HG03064 (cell line): ENCODE measurements around the gene ERCC6L2.

Source experiments
- ATAC-seq: cut with Tn5 transposase; IDR thresholded peaks from one replicate; pipeline ENCODE4 v1.9.1; 2021; ENCODE audit warnings: low read depth; ENCODE audit not compliant: unreplicated experiment

The ERCC6L2 gene, protein sequence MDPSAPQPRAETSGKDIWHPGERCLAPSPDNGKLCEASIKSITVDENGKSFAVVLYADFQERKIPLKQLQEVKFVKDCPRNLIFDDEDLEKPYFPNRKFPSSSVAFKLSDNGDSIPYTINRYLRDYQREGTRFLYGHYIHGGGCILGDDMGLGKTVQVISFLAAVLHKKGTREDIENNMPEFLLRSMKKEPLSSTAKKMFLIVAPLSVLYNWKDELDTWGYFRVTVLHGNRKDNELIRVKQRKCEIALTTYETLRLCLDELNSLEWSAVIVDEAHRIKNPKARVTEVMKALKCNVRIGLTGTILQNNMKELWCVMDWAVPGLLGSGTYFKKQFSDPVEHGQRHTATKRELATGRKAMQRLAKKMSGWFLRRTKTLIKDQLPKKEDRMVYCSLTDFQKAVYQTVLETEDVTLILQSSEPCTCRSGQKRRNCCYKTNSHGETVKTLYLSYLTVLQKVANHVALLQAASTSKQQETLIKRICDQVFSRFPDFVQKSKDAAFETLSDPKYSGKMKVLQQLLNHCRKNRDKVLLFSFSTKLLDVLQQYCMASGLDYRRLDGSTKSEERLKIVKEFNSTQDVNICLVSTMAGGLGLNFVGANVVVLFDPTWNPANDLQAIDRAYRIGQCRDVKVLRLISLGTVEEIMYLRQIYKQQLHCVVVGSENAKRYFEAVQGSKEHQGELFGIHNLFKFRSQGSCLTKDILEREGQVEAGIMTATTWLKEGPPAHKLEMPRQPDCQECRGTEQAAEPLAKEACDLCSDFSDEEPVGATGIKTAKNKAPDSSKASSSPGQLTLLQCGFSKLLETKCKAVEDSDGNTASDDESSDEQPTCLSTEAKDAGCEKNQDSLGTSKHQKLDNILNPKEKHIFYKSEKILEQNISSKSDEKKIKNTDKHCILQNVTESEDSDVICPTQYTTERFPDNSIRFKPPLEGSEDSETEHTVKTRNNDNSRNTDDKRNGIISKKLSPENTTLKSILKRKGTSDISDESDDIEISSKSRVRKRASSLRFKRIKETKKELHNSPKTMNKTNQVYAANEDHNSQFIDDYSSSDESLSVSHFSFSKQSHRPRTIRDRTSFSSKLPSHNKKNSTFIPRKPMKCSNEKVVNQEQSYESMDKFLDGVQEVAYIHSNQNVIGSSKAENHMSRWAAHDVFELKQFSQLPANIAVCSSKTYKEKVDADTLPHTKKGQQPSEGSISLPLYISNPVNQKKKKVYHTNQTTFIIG (N-terminal part only)

DNA sequence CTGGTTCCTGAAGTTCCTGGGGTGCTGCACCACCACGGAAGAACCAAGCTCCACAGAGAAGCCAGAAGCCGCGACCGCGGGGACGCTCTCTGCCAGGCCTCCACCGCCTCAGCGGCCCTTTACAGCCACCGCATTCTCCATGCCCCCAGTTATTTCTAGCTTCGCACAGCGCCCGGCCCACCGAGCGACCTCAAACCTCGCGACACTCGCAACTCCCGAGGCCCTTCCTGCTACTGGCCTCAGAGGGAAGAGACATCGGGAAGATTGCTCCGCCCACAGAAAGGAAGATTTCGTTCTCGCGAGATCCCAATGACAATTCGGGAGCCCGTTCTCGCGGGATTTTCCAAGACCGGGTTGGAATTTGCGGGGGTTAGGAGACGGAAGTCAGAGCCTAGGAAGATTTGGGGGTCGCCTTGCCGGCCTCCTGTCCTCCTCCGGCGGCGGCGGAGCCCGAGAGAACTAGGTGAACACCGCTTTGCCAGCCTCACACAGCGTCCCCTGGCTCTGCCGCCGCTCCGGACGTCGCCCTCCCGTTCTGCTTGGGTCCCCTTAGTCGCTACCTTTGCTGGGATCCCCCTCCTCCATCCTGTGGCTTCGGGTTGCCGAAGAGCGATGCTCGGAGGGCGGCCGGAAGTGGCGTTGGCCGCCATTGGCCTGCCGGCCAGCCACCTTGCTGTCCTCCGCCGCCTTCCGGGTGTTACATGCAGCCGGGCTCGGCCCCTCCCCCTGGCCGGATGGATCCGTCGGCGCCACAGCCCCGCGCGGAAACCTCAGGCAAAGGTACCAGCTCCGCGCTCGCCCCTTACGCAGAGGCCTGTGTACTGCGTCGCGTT lies at the start of gene ERCC6L2:
Gene ERCC6L2, plus strand, starts transcription at position 387 of the 833 bp plus-strand sequence. Its CDS starts 348 bp downstream, at position 735.
- peak; percentile 85 for ATAC-seq

DNA sequence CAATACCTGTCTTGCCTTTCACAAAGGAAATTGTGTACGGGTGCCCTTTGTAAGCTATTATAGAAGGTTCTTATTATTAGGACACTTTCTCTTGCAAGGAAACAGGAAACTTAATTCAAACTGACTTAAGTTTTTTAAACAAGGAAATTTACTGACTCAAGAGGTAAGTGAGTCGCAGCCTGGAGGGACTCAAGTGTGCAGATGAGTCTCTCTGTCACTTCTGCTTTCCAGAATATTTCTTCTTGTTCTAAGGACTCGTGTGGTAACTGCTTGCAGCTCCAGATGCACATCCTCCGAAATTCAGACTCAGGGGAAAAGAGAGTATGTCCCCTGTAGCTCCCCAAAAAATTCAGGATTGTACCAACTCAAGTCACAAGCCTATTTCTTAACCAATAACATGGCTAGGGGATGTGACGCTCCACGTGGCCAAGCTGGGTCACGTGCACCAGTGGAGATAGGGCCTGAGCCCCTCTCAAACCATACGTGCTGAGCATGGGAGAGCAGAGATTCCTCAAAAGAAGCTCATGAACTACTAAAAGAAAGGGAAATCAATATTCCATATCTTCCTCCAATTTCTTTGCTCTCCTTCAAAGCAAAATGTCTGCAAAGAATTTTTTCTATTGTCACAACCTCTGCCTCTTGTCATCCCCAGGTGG lies 49.2 kb upstream of the ERCC6L2 start:
- no peak for ATAC-seq

DNA sequence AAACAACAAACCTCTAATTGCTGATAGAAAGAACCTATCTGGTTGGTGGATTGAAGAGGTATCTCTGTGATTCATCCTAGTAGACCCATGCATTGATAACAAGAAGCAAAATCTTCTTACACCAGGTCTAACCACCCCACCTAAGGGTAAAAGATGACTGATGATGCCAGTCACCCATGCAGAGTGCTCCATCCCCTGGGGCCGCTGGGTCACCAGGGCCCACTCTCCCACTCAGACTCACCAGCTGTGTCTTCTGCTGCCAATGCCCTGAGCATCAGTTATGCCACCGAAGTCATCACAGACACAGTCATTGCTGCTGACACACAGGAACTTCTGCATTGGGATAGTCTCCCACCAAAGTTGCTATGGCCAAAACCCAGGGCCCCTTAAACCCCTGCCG lies 44.7 kb upstream of the ERCC6L2 start:
- no peak for ATAC-seq

DNA sequence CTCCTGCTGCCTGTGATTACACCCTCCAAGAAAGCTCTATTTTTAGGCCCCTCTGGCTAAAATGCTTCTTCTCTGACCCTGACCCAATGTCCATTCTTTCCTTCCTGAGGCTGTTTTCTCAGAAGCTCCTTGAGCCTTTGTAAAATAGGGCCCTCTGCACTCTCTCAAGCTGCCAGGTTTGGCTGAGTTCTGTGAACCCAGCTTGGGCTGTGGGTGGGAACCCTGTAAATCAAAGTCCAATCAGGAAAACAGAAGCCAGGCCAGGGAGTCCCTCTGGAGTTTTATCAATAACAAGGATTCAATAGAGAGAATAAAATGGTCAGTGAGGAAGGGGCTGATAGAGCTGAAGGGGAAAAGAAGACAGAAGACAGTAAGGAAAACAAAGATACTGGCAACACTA lies 43.7 kb upstream of the ERCC6L2 start:
- ATAC-seq, result no peak

DNA sequence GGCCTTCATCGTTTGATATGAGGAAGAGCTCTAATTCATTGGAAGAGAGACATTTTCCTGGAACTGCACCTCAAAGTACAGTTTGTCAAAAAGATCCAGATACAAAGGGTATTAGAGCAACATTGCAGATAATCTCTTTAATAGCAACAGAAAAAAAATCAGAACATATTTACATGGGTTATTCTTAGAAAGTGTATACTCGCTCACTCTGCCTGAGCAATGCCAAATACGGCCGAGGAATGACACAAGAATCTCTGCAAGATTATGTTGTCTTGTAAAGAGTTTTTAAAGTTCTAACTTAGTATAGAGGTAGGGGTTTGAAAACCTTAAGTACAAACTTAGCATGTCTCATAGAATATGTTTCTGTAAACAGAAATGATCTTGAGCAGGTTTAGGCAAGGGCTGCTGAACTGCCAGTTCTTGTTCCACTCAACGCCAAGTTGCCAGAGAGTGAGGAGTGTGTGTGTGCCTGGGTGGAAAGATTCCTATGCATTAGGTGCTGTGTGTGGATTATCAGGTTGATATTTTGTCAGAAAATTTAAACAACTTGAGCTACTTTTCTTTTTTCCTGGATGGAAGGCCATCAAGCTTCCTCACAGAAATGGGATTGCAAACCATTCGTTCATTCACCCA lies 41.8 kb upstream of the ERCC6L2 start:
- ATAC-seq, result no peak

DNA sequence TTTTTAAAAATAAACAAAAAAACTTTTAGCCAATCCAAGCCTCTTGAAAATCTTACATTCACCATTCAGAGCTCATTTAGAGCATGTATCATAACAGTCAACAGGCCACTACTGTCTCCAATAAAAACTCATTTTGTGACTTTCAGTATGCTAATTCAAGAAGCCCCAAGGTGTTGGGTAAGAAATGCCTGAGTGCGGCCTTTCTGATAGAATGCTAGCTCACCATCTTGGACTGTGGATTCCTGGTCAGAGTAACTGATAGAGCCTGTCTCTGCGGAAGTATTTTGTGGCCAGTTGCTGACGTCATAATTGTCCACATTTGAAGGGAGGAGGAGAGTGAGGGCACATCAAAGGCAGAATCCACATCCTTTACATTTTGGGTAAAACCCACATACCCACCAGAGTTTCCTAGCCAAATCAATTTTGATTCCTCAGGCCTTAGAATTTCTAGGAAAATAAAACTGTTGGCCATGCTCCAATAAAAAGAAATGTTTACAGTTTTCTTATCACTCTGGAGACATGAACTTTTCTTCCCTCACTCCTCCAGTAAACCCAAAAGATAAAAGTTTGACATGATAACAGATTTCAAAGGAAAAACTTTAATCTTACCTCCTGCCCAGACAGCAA lies 41.1 kb upstream of the ERCC6L2 start:
- ATAC-seq, result no peak

DNA sequence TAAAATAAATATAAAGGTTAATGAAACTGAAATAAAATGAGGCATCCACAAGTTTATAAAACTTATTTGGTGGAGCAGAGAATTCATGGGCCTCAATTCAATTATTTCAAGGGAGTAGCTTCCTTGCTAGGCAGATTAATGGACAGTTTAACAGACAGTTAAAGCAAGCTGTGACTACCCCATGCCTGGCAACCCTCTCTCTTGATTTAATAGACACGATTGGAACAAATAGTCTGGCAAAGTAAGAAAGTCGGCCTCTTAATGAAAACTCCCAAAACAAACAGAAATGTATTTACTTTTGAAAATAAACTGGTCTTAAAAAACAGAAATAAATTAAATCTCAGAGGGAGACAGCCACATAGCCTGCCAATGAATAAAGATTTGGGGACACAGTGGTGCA lies 40.1 kb upstream of the ERCC6L2 start:
- ATAC-seq, result no peak

DNA sequence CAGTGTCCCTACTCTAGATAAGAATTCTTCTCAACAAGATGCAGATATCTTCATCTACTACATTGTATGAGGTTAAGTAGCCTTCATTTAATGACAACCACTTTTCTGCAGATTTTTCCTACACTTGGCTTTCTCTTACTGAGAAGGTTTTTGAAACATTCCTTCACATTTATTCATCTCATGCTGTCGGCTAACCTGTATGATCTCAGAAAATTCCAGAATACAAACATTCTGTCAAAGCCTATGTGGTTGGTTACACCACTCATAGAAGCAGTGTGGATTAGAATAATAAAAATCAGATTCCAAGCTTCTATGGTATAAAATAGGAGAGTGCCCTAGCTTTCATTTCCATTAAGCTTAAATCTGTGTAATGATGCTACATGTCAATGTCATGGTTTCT lies 39.4 kb upstream of the ERCC6L2 start:
- no peak for ATAC-seq

DNA sequence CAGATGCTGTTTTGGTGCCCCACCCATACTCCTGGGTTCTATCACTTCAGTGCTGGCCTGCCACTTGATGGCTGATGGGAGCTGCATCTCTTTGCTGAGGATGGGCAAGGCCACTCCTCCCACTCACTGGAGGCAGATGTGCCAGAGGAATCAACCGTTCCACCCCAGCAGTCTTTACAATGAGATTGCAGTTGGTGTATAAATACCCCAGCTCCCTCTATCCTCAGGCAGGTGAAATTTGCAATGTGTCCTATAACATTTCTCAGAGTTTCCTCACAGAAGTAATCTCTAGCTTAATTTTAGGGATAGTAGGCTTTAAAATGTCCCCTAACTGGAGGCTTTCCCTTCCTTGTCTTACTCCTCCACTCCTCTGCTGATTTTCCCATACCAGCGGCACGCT lies 36.5 kb upstream of the ERCC6L2 start:
- ATAC-seq, result no peak

DNA sequence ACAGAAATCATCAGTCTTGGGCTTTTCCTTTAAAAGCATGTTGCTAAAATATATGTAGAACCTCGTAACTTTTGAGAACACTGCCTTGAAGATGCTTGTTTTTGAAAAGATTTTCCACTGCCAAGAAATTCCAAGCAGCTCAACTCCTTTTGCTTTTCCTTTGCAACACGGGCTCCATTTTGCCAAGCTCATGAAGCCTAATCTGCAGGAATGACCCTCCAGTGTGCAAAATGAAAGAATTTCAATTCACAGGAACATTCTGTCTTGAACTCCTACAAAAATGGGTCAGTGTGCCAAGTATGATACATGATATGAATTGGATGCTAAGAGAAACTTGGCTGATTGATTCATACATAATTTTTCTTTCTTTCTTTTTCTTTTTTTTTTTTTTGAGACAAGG lies 35.4 kb upstream of the ERCC6L2 start:
- ATAC-seq, result no peak

DNA sequence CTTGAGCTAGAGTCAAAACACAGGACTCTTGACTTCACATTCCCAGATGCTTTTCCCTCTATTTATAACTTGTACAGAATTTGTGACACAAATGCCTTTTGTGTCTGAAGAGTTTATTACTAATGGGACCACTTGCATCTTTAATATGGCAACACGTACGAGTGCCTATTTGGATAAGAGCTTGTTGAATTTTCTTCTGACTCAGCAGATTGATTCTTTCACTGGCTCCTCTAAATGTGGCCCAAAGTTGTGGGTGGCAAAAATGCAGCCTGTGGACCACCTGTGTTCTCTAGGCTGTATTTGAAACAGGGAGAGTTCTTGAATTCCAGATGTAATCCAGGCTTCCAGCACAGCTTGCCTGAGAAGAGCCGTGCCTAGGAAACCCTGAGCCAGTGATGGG lies 34.1 kb upstream of the ERCC6L2 start:
- ATAC-seq, result no peak

DNA sequence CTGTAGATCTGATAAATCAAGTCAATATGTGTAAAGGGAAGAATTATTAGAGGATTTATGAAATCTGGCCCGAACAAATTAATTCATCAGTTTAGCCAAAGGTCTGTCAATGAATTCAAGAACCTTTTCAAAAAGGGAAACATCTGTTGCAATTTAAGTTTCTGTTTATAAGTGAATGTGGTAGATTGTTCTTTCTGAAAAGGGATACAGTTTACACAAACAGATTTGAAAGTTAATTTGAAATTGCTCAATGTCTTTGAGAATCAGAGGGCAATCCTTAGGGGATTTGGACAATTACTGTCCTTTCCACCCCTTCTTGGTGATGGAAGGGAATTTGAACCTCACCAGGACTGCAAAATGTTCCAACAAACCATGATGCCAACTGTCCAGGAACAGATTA lies 29.7 kb upstream of the ERCC6L2 start:
- no peak for ATAC-seq

DNA sequence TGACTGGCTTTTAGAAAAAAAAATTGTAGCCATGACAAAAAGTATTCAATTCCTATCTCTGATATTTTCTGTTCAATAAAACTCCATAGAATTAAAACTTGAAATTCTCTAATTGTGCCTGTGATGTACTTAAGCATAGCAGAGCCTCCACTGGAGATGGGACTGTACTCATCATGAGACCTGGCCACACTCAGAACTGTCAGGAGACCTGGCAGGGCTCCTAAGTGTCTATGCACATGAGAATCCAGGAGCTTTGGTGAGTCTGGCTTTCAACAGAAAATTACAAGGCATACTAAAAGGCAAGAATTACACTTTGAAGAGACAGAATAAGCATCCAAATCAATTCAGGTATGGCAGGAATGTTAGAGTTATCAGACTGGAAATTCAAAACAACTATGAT lies 26.7 kb upstream of the ERCC6L2 start:
- no peak for ATAC-seq

DNA sequence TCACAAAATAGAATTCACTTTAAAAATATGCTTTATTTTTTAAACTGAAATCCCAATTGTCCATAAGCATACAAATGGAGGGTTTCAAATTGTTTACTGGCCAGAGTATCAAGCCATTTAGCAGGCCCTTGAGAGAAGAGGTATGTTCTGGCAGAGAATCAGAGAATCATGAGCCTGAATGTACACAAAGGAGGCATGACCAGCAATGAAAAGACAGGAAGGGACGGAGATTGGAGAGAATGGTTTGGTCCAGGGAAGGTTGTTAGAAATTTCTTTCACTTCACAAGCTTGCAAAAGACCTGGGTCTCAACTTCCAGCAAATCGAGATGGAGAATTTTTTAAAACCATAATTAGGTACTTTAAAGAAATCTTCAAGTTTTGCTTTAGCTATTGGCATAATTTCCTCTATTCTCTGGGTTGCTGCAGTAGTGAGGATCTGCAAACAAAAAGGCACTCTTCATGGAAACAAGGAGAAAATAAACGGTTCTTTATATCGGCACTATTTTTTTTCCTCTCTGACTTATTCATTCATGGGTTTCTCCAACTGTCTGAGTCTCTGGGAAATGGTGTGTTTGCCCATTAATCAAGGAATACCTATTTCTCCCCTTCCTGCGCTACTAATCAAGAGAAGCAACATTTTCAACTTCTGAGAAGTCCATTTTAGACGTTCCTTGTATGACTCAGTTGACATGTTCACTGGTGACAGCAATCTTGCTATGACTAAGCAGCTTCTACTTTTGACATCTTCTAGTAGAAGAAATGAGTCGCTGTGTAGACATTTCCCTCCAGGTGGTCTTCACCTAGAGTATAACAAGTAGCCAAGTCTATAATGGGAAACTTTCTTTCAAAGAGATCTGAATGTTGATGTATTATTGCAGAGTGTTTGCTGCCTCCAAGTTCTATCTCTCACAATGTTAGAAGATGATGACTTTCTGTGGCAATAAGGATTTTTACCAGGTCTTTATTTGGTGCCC lies 23.1 kb upstream of the ERCC6L2 start:
- ATAC-seq, result peak; percentile 91

DNA sequence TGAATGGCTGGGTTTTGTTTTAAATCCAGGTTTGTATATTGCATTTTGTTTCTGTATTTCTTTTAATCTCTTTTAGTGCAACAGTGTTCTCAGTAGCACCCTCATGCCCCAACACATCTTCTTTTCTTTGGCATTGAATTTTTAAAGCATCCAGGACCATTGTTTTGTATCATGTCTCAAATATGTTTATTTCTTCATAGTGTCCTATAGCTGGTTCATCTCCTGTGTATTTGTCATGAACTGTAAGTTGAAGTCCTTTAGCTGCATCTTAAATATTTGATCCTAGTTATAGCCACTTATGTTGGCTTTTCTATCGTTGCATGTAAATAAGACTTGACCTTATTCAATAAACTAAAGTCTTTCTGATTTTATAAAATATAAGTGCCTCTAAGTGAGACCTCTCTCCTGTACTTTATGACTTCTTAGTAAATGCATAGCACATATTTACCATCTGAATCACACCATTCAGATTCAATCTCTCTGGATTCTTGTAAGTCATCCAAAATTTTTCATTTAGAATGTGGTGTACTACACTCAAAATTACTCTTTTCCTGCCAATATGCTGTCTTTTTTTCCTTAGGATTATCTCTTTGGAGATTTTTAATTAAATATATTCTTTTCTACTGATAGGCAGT lies 21.0 kb upstream of the ERCC6L2 start:
- no peak for ATAC-seq

DNA sequence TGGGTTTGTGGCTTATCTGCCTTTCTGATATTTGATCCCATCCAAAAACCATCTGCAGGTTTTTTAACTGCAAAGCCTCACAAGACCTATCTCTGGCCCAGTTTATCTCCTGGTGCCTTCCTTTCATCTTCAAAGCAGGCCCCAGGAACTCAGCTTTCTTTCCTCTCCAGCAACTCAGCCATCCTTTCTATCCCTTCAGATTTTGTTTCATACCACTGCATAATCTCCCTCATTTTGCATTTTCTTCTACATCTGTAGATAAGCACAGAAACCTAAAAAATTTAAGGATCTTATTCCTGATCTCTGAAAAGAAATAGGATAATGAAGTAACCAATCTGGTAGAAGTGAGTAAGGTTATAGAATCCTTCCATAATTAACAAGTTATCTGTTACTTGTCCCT lies 19.5 kb upstream of the ERCC6L2 start:
- no peak for ATAC-seq

DNA sequence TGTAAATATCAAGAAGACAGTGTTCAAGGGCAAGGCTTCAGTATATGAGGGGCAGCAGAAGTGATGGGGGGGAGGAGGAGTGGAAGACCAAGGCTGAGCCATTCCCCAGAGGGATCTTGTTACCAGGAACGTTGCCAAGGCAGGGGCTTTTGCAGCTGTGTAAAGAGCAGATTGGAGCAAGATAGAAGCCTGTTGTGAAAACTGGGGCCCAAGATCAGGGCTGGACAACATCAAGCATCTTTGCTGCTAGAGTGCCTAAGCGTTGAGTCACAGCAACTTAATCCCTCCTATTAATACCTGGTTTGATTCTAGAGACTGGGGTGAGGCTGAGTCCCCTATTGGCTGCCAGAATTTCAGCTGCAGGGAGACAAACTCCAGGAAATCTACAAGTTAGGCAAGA lies 18.4 kb upstream of the ERCC6L2 start:
- no peak for ATAC-seq
